ENCODE results near the gene MAJIN. TPM values are rescaled to one million over a fixed set of nuclear protein-coding genes. Genes with fewer than 3 reads are reported as not detected.
A peak's percentile ranks its signal among the peaks of the same experiment; 100 is the strongest.

The MAJIN gene
- polyA plus RNA-seq, 1 of the 3 experiments (the other 2 are of a cell fraction): not detected

DNA sequence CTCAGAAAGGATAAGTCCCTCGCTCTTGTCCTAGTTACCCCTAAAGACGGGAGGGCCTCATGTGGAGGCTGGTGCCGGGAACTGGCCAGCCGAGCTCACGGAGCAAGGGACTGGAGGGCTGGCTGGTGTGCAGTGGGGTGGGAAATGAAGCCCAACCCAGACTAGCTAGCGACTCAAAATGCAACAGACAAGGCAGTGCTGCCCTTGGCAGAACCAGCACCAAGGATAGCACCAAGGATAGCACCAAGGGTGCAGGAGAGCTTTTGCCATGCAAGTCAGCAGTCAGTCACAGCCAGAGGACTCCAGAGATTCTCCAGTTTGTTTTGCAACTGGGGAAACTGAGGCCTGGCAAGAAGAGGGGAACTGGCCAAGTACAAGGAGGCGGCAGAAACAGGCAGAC, 31.4 kb upstream of the MAJIN start:
- Histone ChIP-seq H3K36me3 (replicated peaks in 1 of 2; ENCODE audit: control insufficient read depth in 1 of 2, insufficient read depth in 2 of 2, low read length in 1 of 2) (no peaks in the 10 kb centered on the region), H3K9me2 (no peaks in the 10 kb centered on the region), H2AFZ (ENCODE audit: low read depth) (no peak overlapping the region), H3K27ac (ENCODE audit: low read depth in 2 of 2, low read length in 1 of 2) (no peak overlapping the region), H3K9ac (no peak overlapping the region), H3K27me3 (ENCODE audit: insufficient read depth) (no peaks in the 10 kb centered on the region), H3K4me1 (ENCODE audit: control insufficient read depth in 1 of 2, insufficient read depth in 2 of 2, low read depth in 1 of 2, low read length in 1 of 2) (peaks cover 0 to 5% of the 10 kb centered on the region in 2 experiments; a peak in 1 of 4 replicates), H3K4me3 (ENCODE audit: low read depth in 2 of 2, low read length in 1 of 2) (no peak overlapping the region), H3F3A (replicated peaks; ENCODE audit: insufficient read depth) (no peaks in the 10 kb centered on the region), H4K20me1 (ENCODE audit: insufficient read depth) (no peaks in the 10 kb centered on the region), H3K79me2 (ENCODE audit: insufficient read depth) (no peaks in the 10 kb centered on the region), H3K4me2 (no peak overlapping the region), H3K9me3 (no peaks in the 10 kb centered on the region)
- POLR2A ChIA-PET: no interaction called here
- WGBS (ENCODE audit: low lambda C conversion rate): 87% methylated on average over 7 of the region's 7 CpGs
- DNase-seq: no peak
- CTCF ChIA-PET: interaction anchor here (0.7 to 3.4 kb wide), 3 partner anchors 11 to 109 kb away, joined by 3 to 26 read pairs (median 3); partner anchors contain the start of gene ARL2
- TF ChIP-seq, protein P1, sequence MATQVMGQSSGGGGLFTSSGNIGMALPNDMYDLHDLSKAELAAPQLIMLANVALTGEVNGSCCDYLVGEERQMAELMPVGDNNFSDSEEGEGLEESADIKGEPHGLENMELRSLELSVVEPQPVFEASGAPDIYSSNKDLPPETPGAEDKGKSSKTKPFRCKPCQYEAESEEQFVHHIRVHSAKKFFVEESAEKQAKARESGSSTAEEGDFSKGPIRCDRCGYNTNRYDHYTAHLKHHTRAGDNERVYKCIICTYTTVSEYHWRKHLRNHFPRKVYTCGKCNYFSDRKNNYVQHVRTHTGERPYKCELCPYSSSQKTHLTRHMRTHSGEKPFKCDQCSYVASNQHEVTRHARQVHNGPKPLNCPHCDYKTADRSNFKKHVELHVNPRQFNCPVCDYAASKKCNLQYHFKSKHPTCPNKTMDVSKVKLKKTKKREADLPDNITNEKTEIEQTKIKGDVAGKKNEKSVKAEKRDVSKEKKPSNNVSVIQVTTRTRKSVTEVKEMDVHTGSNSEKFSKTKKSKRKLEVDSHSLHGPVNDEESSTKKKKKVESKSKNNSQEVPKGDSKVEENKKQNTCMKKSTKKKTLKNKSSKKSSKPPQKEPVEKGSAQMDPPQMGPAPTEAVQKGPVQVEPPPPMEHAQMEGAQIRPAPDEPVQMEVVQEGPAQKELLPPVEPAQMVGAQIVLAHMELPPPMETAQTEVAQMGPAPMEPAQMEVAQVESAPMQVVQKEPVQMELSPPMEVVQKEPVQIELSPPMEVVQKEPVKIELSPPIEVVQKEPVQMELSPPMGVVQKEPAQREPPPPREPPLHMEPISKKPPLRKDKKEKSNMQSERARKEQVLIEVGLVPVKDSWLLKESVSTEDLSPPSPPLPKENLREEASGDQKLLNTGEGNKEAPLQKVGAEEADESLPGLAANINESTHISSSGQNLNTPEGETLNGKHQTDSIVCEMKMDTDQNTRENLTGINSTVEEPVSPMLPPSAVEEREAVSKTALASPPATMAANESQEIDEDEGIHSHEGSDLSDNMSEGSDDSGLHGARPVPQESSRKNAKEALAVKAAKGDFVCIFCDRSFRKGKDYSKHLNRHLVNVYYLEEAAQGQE (IDR thresholded peaks at IDR 0.05; ENCODE audit: low read depth, low read length): peak; percentile 96
- TF ChIP-seq CHD2 (IDR thresholded peaks at IDR 0.05; ENCODE audit: low read length, partially characterized antibody): no peak

DNA sequence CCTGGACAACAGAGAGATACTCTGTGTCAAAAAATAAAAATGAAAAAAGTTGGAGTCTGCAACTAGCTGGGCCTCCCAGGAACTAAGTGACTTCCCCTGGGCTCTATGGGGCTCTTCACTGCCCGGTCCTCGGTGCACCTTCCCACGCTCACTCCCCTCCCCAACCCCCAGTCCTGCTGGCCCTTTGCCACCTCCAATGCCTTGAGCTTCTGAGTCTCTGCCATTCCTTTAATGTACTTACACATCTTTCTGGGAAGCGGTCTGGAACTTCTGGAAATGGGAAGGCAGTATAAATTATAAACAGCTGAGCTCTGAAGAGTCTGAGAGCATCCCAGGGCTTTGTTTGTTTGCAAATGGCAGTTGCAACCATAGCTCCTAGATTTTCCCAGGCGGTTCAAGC, 30.8 kb upstream of the MAJIN start:
- H3K27me3 ChIP-seq (ENCODE audit: insufficient read depth): no peaks in the 10 kb centered on the region
- no peak overlapping the region for H3K4me2 ChIP-seq
- TF ChIP-seq FOXJ3 (CRISPR knock-in tag; IDR thresholded peaks at IDR 0.05): no peak
- TF ChIP-seq RAD21 (IDR thresholded peaks at IDR 0.05; ENCODE audit: low read length): no peak
- TF ChIP-seq, protein P2, sequence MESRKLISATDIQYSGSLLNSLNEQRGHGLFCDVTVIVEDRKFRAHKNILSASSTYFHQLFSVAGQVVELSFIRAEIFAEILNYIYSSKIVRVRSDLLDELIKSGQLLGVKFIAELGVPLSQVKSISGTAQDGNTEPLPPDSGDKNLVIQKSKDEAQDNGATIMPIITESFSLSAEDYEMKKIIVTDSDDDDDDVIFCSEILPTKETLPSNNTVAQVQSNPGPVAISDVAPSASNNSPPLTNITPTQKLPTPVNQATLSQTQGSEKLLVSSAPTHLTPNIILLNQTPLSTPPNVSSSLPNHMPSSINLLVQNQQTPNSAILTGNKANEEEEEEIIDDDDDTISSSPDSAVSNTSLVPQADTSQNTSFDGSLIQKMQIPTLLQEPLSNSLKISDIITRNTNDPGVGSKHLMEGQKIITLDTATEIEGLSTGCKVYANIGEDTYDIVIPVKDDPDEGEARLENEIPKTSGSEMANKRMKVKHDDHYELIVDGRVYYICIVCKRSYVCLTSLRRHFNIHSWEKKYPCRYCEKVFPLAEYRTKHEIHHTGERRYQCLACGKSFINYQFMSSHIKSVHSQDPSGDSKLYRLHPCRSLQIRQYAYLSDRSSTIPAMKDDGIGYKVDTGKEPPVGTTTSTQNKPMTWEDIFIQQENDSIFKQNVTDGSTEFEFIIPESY (IDR thresholded peaks at IDR 0.05; ENCODE audit: borderline replicate concordance, low read depth): no peak
- no peak for TF ChIP-seq TEAD4 (IDR thresholded peaks at IDR 0.05; ENCODE audit: borderline replicate concordance, insufficient read depth)
- TF ChIP-seq CHD2 (IDR thresholded peaks at IDR 0.05; ENCODE audit: low read length, partially characterized antibody): no peak
- TF ChIP-seq EZH2phosphoT487 (IDR thresholded peaks at IDR 0.05; ENCODE audit: borderline replicate concordance, low read depth): no peak
- TF ChIP-seq SMC3 (IDR thresholded peaks at IDR 0.05; ENCODE audit: low read depth, low read length): no peak
- TF ChIP-seq TAF1 (IDR thresholded peaks at IDR 0.05; ENCODE audit: borderline replicate concordance, low read depth, low read length): no peak
- no peak for TF ChIP-seq TCF12 (IDR thresholded peaks at IDR 0.05)
- no peak for TF ChIP-seq FOXM1 (IDR thresholded peaks at IDR 0.05; ENCODE audit: low read depth)
- no peak for TF ChIP-seq FOSL2 (IDR thresholded peaks at IDR 0.05; ENCODE audit: borderline replicate concordance, low read depth)
- no peak for TF ChIP-seq MEF2A (IDR thresholded peaks at IDR 0.05; ENCODE audit: borderline replicate concordance, low read depth)
- no peak for TF ChIP-seq POLR2AphosphoS5 (IDR thresholded peaks at IDR 0.05; ENCODE audit: low read depth, low read length)
- no peak for TF ChIP-seq MXI1 (IDR thresholded peaks at IDR 0.05; ENCODE audit: low read depth, low read length)
- no peak for TF ChIP-seq GABPA (IDR thresholded peaks at IDR 0.05; ENCODE audit: low read depth)
- H3K4me3 ChIP-seq (ENCODE audit: low read depth in 2 of 2, low read length in 1 of 2): no peak overlapping the region
- H3K9ac ChIP-seq: no peak overlapping the region
- no peaks in the 10 kb centered on the region for H3K79me2 ChIP-seq (ENCODE audit: insufficient read depth)
- H3K9me3 ChIP-seq: no peaks in the 10 kb centered on the region
- H3K36me3 ChIP-seq (replicated peaks in 1 of 2; ENCODE audit: control insufficient read depth in 1 of 2, insufficient read depth in 2 of 2, low read length in 1 of 2): no peaks in the 10 kb centered on the region
- DNase-seq: no peak
- H3K4me1 ChIP-seq (ENCODE audit: control insufficient read depth in 1 of 2, insufficient read depth in 2 of 2, low read depth in 1 of 2, low read length in 1 of 2): peaks cover 0 to 5% of the 10 kb centered on the region in 2 experiments; a peak in 1 of 4 replicates
- H2AFZ ChIP-seq (ENCODE audit: low read depth): no peak overlapping the region
- ChIA-PET POLR2A (no interaction called here), CTCF (interaction anchor here (1.1 to 3.4 kb wide), 4 partner anchors 10 to 110 kb away, joined by 3 to 26 read pairs (median 7); partner anchors contain the start of genes ARL2 and SNX15)
- H4K20me1 ChIP-seq (ENCODE audit: insufficient read depth): no peaks in the 10 kb centered on the region
- H3K9me2 ChIP-seq: no peaks in the 10 kb centered on the region
- no peaks in the 10 kb centered on the region for H3F3A ChIP-seq (replicated peaks; ENCODE audit: insufficient read depth)
- 56% methylated on average over 5 of the region's 5 CpGs for WGBS (ENCODE audit: low lambda C conversion rate)
- no peak overlapping the region for H3K27ac ChIP-seq (ENCODE audit: low read depth in 2 of 2, low read length in 1 of 2)

Measured in SK-N-SH (cell line).